IPS-NIHi7 (cell line): ENCODE measurements around the gene NUDT14.
A peak's percentile ranks its signal among the peaks of the same experiment; 100 is the strongest.

Experiments used
- DNase-seq: peaks from one replicate; pipeline ENCODE4 v3.0.0; 2012; ENCODE audit warnings: mixed read lengths; ENCODE audit errors: extremely low spot score

NUDT14 gene

GRCh38 chr14:105212541-105213300 lies 31.6 kb upstream of the NUDT14 start:
- no peak for DNase-seq

DNA sequence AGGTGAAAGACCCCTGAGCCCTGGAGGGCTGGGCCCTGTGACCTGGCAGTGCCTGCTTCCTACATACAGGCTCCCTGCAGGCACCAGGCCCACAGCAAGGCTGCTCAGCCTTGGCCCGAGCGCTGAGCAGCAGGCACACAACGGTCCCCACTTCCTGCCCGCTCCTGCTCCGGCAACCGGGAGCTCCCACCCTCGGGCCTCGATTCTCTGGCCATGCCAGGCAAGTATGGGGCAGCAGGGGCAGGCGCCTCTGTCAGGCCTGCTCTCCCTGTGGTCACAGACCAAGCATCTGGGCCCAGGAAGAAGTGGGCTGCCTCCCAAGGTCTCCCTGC lies 30.6 kb upstream of the NUDT14 start:
- no peak for DNase-seq

DNA sequence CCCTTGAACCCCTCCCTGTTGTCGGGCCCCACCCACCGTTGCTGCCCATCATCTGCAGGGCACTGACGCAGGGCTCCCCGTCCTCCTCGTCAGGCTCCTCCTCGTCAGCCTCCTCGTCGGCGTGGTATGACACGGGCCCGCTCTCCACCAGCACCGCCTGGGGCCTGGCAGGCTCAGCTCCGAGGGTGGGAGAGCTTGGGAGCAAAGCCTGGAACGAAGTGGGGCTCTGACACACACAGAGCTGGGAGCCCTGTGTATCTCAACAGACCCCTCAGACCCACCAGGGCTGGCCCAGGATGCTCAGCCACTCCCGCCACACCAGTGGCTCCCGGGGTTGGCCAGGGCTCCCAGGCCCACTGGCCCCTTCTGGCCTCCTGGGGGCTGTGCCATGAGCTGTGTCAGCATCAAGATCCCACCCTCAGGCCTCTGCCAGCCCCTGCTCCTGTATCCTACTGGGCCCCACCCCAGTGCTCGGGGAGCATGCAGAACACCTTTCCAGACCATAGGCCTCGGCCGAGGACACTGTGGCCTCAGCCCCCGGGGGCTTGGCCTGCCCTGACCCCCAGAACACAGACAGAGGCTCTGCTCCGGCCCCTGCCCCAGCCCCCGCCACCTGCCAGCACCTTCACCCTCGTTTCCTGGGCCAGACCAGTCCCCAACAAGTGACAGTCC lies 30.1 kb upstream of the NUDT14 start:
- DNase-seq, result no peak

GRCh38 chr14:105210266-105211025 lies 29.3 kb upstream of the NUDT14 start:
- no peak for DNase-seq

- DNase-seq, result no peak
Observed at GRCh38 chr14:105209646-105210045, 28.5 kb upstream of the NUDT14 start.

DNA sequence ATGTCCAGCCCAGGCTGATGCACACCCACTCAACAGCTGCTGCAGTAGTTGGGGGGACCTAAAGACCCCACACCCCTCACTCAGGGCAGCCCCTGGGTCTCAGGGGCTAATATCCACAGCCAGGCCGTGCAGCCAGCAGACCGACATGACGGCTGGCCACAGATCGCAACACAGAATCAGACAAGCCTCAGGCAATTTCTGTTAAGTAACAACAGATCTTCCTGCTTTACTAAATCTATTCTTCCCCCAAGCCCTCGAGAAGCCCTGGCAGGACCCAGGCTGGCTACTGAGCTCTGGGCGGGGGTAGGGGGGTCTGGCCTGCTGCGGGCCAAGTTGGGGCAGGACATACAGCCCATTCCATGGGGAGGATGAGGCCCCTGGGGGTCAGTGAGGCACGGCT lies 28.0 kb upstream of the NUDT14 start:
- DNase-seq, result no peak

DNA sequence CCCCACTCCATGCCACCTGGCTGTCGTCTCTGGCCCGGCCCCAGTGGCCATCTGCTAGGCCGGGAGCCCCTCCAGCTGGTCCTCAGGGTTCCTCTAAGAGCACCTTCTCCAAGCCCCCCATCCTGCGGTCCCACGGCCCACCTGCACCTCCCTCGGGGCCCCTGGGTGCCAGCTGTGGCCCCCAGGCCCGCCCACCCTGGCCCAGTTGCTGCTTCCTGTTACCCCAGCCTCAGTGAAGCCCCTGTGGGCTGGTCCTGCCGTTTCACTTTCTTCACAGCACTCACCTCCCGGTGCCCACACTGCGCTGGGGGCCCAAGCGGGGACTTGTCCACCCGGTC lies 27.6 kb upstream of the NUDT14 start:
- no peak for DNase-seq

DNA sequence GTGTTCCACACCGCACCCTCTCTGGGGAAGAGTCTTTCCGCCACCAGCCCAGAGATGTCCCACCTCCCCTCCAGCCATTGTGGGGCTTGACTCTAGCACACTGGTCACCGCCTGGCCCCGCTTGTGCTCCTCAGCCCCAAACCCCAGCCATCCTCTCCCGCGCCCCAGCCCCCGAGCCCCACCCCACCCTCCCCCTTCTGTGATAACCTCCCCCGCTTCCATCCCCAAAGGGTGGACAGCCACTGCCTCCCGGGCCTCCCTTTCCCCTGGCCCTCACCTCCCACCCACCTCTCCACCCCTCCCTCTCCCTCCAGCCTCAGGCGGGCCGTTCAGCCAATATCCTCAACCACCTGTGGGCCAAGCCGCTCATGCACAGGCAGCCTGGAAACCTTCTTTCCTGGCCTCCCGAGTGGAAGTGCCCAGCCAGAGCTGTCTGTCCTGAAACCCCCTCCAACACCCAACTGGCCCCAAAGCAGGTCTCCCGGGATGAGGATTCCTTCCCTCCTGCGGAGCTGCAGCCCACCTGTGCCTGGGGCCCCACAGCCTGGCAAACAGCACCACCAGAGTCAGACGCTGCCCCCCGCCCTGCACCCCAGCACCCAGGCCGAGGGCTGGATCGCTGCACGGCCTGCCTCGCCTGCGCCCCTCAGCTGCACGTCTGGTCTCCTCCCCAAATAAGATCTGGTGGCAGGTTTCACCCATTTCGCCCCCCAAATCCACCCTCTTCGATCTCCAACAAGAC lies 27.1 kb upstream of the NUDT14 start:
- no peak for DNase-seq

- DNase-seq, result peak; percentile 75
Observed at GRCh38 chr14:105207460-105207901, 26.4 kb upstream of the NUDT14 start.

DNA sequence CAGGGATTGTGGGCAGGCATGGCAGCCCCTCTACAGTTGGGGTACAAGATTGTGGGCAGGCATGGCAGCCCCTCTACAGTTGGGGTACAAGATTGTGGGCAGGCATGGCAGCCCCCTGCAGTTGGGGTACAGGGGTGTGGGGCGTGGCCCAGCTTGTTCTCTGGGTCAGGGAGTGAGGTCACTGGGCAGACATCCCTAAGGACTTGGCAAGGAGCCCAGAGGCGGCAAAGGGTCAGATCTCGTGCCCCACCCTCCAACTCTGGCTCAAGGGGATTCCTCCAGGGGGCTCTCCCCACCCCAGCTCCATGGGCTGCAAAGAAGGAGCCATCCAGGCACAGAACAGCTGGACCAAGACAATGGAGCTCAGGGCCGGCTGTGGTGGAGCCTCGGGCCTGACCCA lies 25.8 kb upstream of the NUDT14 start:
- no peak for DNase-seq

DNA sequence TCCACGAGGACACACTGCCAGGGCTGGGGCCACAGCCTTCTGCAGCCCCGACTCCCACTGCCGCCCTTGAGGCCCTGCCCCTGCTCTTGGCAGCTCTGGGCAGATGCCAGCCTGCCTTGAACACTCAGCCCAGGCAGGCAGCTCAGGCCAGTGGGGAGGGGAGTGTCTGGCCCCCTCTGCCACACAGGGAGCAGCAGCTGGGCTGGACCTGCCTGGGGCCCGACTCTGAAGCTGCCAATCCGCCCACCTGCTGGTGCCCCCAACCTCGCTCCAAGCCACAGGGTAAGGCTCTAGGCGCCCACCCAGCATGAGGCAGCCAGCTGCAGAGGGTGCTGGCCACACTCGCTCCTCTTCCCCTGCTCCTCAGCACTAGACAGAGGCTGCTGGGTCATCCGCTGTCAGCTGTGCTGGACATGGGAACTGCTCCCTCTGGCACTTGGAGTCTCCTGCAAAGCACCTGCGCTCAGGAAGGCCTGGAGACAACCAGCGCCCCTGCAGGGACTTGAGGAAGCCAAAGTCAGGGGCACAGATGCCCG lies 24.6 kb upstream of the NUDT14 start:
- DNase-seq, result no peak

GRCh38 chr14:105204931-105205672 lies 24.0 kb upstream of the NUDT14 start:
- no peak for DNase-seq

DNA sequence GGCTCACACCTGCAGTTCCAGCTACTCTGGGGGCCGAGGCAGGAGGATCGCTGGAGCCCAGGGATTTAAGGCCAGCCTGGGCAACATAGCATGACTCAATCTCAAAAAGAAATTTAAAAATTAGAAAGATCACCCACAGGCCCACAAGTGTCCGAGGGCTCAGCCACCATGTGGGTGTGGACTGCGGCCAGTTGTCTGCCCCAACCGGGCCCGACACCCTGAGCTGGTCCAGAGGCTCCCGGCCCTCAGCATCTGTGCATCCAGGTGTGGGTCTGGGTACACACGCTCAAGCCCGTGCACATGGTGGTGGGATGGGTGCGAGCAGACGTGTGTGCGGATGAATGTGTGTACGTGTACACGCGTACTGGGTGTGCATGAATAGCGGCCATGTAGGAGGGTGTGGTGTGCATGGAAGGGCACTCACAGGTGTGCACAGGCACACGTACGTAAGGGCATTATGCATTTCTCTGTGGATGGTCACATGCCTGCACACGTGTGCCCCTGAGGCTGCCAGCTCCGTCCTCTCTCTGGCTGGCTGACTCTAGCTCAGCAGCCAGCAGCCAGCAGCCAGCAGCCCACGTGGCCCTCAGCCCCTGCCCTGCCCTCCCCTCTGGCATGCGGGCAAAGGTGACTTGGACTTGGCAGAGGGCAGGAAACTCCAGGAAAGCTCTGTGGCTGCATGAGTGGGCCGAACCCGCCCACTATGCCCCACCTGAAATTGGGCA lies 23.3 kb upstream of the NUDT14 start:
- no peak for DNase-seq

DNA sequence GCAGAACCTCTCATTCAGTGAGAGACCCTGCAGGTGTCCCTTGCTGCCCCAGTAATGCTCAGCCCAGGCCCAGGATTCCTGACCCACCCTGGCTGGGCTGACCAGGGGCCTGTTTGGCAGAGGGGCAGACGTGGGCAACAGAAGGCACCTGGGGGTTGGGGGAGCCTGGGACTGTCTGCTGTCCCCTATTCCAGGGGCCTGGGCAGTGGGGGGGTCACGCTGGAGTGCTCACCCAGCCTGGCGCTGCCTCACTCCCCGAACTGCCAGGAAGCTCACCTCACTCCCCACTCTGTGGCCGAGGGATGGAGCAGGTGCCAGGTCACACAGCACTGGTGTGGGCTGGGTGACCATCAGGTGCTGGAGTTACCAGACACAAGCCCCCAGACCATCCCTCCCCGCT lies 22.6 kb upstream of the NUDT14 start:
- no peak for DNase-seq

DNA sequence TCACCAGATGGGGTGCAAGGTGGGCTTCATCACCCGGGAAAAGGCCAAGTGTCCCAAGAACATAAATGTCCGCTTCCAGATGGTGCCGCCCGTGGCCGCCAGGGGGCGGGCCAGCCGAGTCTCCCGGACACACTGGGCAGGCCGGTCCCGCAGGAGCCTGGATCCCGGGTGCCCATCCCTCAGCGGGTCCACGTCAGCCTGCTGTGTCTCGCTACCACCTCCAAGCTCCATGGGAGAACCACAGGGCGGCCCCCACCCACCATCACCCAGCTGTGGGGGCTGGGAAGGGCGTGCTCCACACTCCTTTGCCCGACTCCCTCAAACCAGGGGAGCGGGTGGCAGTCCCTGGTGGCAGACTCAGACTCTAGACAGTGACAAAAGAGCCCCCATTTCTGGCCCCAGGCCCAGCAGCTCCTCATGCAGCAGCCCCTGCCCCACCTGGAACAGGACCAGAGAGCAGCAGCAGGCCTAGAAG lies 22.0 kb upstream of the NUDT14 start:
- peak; percentile 90 for DNase-seq

DNA sequence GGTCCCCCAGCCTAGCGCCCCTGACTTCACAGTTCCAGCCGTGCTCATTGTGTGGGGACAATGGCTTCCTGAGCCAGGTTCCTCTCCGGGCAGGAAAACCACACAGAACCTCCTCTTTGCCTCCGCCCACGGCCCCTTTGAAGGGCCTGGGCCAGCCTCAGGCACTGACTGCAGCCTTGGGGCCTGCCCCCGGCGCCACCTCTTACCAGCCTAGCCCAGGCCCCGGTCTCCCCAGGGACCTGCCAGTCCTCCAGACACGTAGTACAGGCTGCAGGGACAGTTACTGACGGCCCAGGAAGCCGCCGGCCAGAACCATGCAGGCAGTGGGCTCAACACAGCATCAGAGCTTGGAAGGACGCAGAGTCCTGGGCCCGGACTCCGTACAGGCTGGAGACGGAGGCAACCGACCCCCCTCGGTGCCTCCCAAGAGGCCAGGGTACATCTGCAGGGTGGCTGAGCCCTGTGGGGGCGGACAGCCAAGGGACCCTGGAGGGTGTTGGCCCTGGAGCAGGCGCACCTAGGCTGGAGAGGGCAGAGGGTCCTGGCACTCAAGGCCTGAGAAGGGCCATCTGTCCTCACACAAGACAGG lies 20.9 kb upstream of the NUDT14 start:
- DNase-seq, result no peak

- DNase-seq, result peak; percentile 65
Observed at GRCh38 chr14:105201156-105201924, 20.2 kb upstream of the NUDT14 start.

DNA sequence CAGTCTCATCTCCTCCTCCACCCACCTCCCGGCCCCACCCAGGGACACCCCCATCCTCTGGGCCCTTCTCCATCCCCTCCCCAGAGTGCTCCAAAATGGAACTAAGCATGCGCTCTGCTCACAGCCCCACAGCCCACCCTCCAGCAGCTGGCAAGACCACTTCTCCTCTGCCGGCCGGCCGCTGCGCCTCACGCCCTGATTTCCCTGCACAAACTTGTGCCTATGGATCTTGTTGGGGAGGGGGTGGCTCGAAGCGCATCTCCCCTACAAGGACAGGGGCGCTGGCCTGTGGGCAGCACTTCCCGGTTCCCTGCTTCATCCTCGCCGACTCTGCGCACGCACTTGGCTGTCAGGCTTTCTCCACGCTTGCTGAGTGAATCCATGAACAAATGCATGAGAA lies 19.5 kb upstream of the NUDT14 start:
- DNase-seq, result no peak

DNA sequence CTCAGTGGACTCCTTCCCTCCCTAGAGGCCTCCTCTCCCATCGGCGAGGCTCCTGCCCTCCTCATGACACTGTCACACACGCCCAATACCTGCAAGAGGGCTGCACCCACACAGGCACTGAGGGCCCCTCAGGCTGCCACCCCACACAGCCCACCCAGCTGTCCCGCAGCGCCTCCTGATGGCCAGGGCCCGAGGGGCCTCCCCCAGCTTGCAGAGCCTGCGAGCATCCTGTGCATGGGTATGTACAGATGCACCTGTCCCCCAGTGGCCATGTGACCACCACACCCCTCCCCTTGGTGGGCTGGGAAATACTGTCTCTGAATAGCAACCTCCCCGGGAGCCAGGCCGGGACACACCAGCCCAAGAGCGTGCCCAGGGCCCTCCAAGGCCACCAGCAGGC lies 19.0 kb upstream of the NUDT14 start:
- no peak for DNase-seq
